Endothelial cell of umbilical vein (primary cell): ENCODE data around the gene ANKRD12. TPM values are rescaled to one million over a fixed set of nuclear protein-coding genes. Genes with fewer than 3 reads are reported as not detected.

Source experiments
- BruUV-seq: library from RNA; stranded (reverse); fragments of 400-500 nt; replicated peaks from 2 replicates; lab custom pipeline; 2021; lab: Mats Ljungman, UMichigan
- CTCF ChIA-PET: fragments of 300-600, 350-600 bp; sonication (Branson Sonifier 250); formaldehyde crosslinking; loops from one replicate; lab custom pipeline; 2021; ENCODE audit warnings: antibody characterized with exemption, inconsistent platforms; lab: Charles Lee
- POLR2A ChIA-PET: fragments of 300-600, 350-600 bp; sonication (Branson Sonifier 250); formaldehyde crosslinking; loops from one replicate; lab custom pipeline; 2021; ENCODE audit warnings: antibody characterized with exemption, inconsistent platforms; lab: Charles Lee
- DNase-seq: peaks from one replicate; pipeline ENCODE4 v3.0.0-alpha.2; 2011; ENCODE audit warnings: low read depth, low spot score
- FAIRE-seq: peaks from 2 replicates; lab custom pipeline; 2011; peaks lifted over from hg19 to GRCh38; lab: Jason Lieb, UNC
- H2AFZ ChIP-seq: 2 replicates; pipeline ENCODE4 v1.6.0; 2012; ENCODE audit warnings: low read depth, low read length, control low read depth, inconsistent platforms
- H3K27ac ChIP-seq: 2 replicates; pipeline ENCODE4 v1.5.1; 2011; ENCODE audit warnings: low read depth, mild to moderate bottlenecking, control low read depth, low read length, moderate library complexity; ENCODE audit not compliant: insufficient read depth
- H3K27me3 ChIP-seq, 2 experiments: 2 replicates each; pipeline versions ENCODE4 v1.6.0 to v1.6.1; 2011; ENCODE audit warnings: low read length in 2 of 2, mixed read lengths in 1 of 2; ENCODE audit not compliant: control insufficient read depth in 2 of 2, insufficient read depth in 2 of 2
- H3K36me3 ChIP-seq, 2 experiments: 2 replicates in 1 of 2; 3 replicates in 1 of 2; pipeline ENCODE4 v1.5.1; 2011; ENCODE audit warnings: low read length in 2 of 2, mild to moderate bottlenecking in 1 of 2, moderate library complexity in 1 of 2; ENCODE audit not compliant: control insufficient read depth in 2 of 2, insufficient read depth in 2 of 2; ENCODE audit errors: extremely low read depth in 1 of 2
- H3K4me1 ChIP-seq: 3 replicates; pipeline ENCODE4 v1.5.1; 2011; ENCODE audit warnings: mild to moderate bottlenecking, low read length; ENCODE audit not compliant: control insufficient read depth, insufficient read depth; ENCODE audit errors: extremely low read depth
- H3K4me2 ChIP-seq: 2 replicates; pipeline ENCODE4 v1.6.1; 2011; ENCODE audit warnings: low read length, control low read depth, mixed read lengths; ENCODE audit not compliant: insufficient read depth
- H3K4me3 ChIP-seq, 3 experiments: fragments of 200-600 bp in 1 of 3; sonication (generic), shearing (Covaris generic) in 1 of 3; replicated peaks in 1 of 3; 2 replicates each; pipeline ENCODE4 v1.5.1; 2011 to 2016; ENCODE audit warnings: control low read depth in 3 of 3, low read length in 3 of 3, mild to moderate bottlenecking in 2 of 3, inconsistent platforms in 1 of 3, low read depth in 1 of 3, moderate library complexity in 1 of 3; ENCODE audit not compliant: insufficient read depth in 1 of 3
- H3K79me2 ChIP-seq: 2 replicates; pipeline ENCODE4 v1.6.0; 2012; ENCODE audit warnings: low read length, inconsistent platforms; ENCODE audit not compliant: control insufficient read depth, insufficient read depth
- H3K9ac ChIP-seq: replicated peaks from 2 replicates; pipeline ENCODE3; 2011; ENCODE audit warnings: low read length, control low read depth; ENCODE audit not compliant: insufficient read depth; ENCODE audit errors: extremely low read depth
- H3K9me1 ChIP-seq: replicated peaks from 3 replicates; pipeline ENCODE4 v1.6.0; 2011; ENCODE audit warnings: mild to moderate bottlenecking, low read length; ENCODE audit not compliant: control insufficient read depth, insufficient read depth; ENCODE audit errors: extremely low read depth
- H3K9me3 ChIP-seq: replicated peaks from 2 replicates; pipeline ENCODE4 v1.5.1; 2012; ENCODE audit warnings: low read length, inconsistent platforms; ENCODE audit not compliant: control insufficient read depth, insufficient read depth
- H4K20me1 ChIP-seq: replicated peaks from 2 replicates; pipeline ENCODE3; 2011; ENCODE audit warnings: mild to moderate bottlenecking, low read length; ENCODE audit not compliant: control insufficient read depth, insufficient read depth; ENCODE audit errors: extremely low read depth
- EZH2 ChIP-seq: IDR thresholded peaks from 2 replicates; pipeline ENCODE4 v1.6.1; 2012; ENCODE audit warnings: borderline replicate concordance, low read depth, mild to moderate bottlenecking, moderate library complexity, low read length, inconsistent platforms; ENCODE audit not compliant: severe bottlenecking
- FOS ChIP-seq: IDR thresholded peaks from 2 replicates; pipeline ENCODE4 v1.6.1; 2011; ENCODE audit warnings: mild to moderate bottlenecking, low read length, moderate library complexity, borderline replicate concordance; ENCODE audit not compliant: insufficient read depth
- GATA2 ChIP-seq: IDR thresholded peaks from 2 replicates; pipeline ENCODE4 v1.7.0; 2011; ENCODE audit warnings: low read depth, mild to moderate bottlenecking, moderate library complexity, mixed read lengths, low read length; ENCODE audit not compliant: insufficient read length, insufficient read depth
- JUN ChIP-seq: IDR thresholded peaks from 2 replicates; pipeline ENCODE4 v1.6.1; 2011; ENCODE audit warnings: borderline replicate concordance, low read depth; ENCODE audit not compliant: insufficient read length, insufficient read depth
- MYC ChIP-seq: IDR thresholded peaks from one replicate; pipeline ENCODE4 v1.6.1; 2011; ENCODE audit warnings: mild to moderate bottlenecking, low read depth, low read length
- POLR2A ChIP-seq: IDR thresholded peaks from 2 replicates; pipeline ENCODE4 v1.6.1; 2012; ENCODE audit warnings: low read depth, mild to moderate bottlenecking, control low read depth, low read length
- POLR2AphosphoS5 ChIP-seq: IDR thresholded peaks from 2 replicates; pipeline ENCODE4 v1.6.1; 2012; ENCODE audit warnings: low read depth, mild to moderate bottlenecking, control low read depth, low read length, moderate library complexity; ENCODE audit not compliant: insufficient read depth
- dilution Hi-C: fragments of 300-500 bp; cut with MboI; formaldehyde crosslinking; loops from one replicate; pipeline ENCODE4 v1.15.0; 2019; ENCODE audit warnings: low sequenced_read_pairs; ENCODE audit not compliant: extremely low pct_ligation_motif_present
- intact Hi-C: fragments of 100-400 bp; cut with micrococcal nuclease; formaldehyde crosslinking; loops from one replicate; pipeline ENCODE4 v1.10.0; 2022
- polyA plus RNA-seq, 4 experiments: library from polyadenylated mRNA; depleted of rRNA in 3 of 4; stranded (reverse) in 3 of 4; unstranded in 1 of 4; fragments of >200 nt; gene quantifications; 2 replicates each; pipeline versions ENCODE4 v1.2.1 to v1.2.3, GENCODE V29; 2011 to 2012; ENCODE audit warnings: missing spikeins in 1 of 4
- total RNA-seq: library from RNA; stranded (reverse); gene quantifications from 2 replicates; pipeline ENCODE4 v1.2.3, GENCODE V29; 2021
- TF ChIP-seq, protein P1 (sequence below), 2 donors: IDR thresholded peaks; 1 replicate in 1 of 2; 2 replicates in 1 of 2; pipeline ENCODE4 v1.5.1; 2011; ENCODE audit warnings: low read length in 2 of 2, mild to moderate bottlenecking in 2 of 2, moderate library complexity in 2 of 2, control low read depth in 1 of 2, inconsistent platforms in 1 of 2, low read depth in 1 of 2; ENCODE audit not compliant: insufficient read depth in 1 of 2; ENCODE audit errors: extremely low read depth in 1 of 2
- TF ChIP-seq, protein P2 (sequence below): IDR thresholded peaks from 2 replicates; pipeline ENCODE4 v1.6.1; 2011; ENCODE audit not compliant: insufficient read depth, insufficient read length

ANKRD12 gene
- total and polyA plus RNA-seq, 2 donors (not counting 3 experiments of a cell fraction or from before 2014, with no cell fraction given) = 1.5 to 25.4 TPM

DNA sequence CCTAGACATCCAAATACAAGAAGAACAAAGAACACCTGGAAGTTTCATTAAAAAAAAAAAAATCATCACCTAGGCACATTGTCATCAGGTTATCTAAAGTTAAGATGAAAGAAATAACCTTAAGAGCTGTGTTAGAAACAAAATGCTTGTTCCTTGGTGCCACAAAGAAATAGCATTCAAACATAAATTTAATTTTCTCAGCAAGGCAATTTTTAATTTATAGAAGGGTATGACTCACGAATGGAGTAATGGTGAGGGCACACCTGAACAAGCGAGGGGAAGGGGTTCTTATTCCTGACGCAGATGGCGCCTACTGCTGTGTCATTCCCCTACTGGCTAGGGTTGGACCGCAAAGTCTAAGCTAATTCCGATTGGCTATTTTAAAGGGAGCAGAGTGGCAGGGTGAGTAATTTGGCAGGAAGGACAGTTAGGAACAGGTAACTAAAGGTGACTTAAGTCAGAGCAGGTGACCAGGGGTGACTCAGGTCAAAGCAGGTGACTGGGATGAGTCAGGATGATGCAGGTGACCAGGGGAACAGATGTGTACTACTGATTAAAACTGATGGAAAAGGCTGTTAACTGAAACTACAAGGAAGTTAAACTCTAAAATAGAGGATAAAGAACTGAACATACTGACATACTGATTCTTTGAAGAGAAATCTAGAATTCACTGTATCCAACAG, 167.9 kb downstream of the ANKRD12 start:
- no peaks in the 10 kb centered on the region for H3K4me1 ChIP-seq
- no peaks in the 10 kb centered on the region for H3K9me1 ChIP-seq
- no peak overlapping the region for H2AFZ ChIP-seq
- H3K79me2 ChIP-seq = no peaks in the 10 kb centered on the region
- H3K27ac ChIP-seq = no peak overlapping the region
- dilution Hi-C loops = no loop called here
- peaks cover 4% of the 10 kb centered on the region for H3K9me3 ChIP-seq
- no peak for TF ChIP-seq POLR2A
- no peak for TF ChIP-seq EZH2
- TF ChIP-seq, protein P1, sequence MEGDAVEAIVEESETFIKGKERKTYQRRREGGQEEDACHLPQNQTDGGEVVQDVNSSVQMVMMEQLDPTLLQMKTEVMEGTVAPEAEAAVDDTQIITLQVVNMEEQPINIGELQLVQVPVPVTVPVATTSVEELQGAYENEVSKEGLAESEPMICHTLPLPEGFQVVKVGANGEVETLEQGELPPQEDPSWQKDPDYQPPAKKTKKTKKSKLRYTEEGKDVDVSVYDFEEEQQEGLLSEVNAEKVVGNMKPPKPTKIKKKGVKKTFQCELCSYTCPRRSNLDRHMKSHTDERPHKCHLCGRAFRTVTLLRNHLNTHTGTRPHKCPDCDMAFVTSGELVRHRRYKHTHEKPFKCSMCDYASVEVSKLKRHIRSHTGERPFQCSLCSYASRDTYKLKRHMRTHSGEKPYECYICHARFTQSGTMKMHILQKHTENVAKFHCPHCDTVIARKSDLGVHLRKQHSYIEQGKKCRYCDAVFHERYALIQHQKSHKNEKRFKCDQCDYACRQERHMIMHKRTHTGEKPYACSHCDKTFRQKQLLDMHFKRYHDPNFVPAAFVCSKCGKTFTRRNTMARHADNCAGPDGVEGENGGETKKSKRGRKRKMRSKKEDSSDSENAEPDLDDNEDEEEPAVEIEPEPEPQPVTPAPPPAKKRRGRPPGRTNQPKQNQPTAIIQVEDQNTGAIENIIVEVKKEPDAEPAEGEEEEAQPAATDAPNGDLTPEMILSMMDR (IDR thresholded peaks at IDR 0.05; ENCODE audit: extremely low read depth in 1 of 2, insufficient read depth in 1 of 2, low read depth in 1 of 2, low read length in 2 of 2) = no peak
- TF ChIP-seq JUN = no peak
- TF ChIP-seq POLR2AphosphoS5 = no peak
- no peak for TF ChIP-seq FOS
- TF ChIP-seq MYC = no peak
- TF ChIP-seq, protein P2, sequence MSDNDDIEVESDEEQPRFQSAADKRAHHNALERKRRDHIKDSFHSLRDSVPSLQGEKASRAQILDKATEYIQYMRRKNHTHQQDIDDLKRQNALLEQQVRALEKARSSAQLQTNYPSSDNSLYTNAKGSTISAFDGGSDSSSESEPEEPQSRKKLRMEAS = no peak
- TF ChIP-seq GATA2 = no peak
- intact Hi-C loops = no loop called here
- CTCF ChIA-PET = interaction anchor here (1.2 kb wide), 1 partner anchor 14 kb away, joined by 3 read pairs; no protein-coding TSS in a partner anchor
- H3K27me3 ChIP-seq = no peaks in the 10 kb centered on the region
- POLR2A ChIA-PET = no interaction called here
- H4K20me1 ChIP-seq = no peaks in the 10 kb centered on the region
- no peak overlapping the region for H3K9ac ChIP-seq
- no peak overlapping the region for H3K4me2 ChIP-seq
- no peaks in the 10 kb centered on the region for H3K36me3 ChIP-seq
- BruUV-seq = no TSS peak
- DNase-seq (no peak), FAIRE-seq (no peak)
- no peak overlapping the region for H3K4me3 ChIP-seq
